ENCODE results near the gene AMIGO3. TPM values are rescaled to one million over a fixed set of nuclear protein-coding genes. Genes with fewer than 3 reads are reported as not detected.

Gene AMIGO3
- total and polyA plus RNA-seq, 7 donors, result 0.46 to 1.2 (median 0.77) TPM; not detected in 3

- WGBS, 2 donors, result 96% methylated on average over 17 of the region's 17 CpGs
- no peak for DNase-seq
- Histone ChIP-seq H3K27ac (no peak overlapping the region), H3K4me1 (peaks cover 0 to 2% (median 0%) of the 10 kb centered on the region in 4 donors), H3K36me3 (peaks cover 0 to 62% (median 24%) of the 10 kb centered on the region in 4 donors), H3K9me3 (no peaks in the 10 kb centered on the region), H3K27me3 (no peaks in the 10 kb centered on the region), H3K4me3 (no peak overlapping the region)
- intact Hi-C loops (cut with DNase I), result no loop called here
- TF ChIP-seq CTCF (IDR thresholded peaks at IDR 0.05), result no peak
- TF ChIP-seq POLR2AphosphoS5 (IDR thresholded peaks at IDR 0.05), result no peak
- no peak for TF ChIP-seq POLR2A (IDR thresholded peaks at IDR 0.05)
- TF ChIP-seq EP300 (IDR thresholded peaks at IDR 0.05), result no peak
These were observed 14.0 kb downstream of the AMIGO3 start for GRCh38 chr3:49705390-49705960.

- WGBS, 2 donors, result 96 to 97% methylated on average over 8 of the region's 8 CpGs
- intact Hi-C loops (cut with DNase I), result loop anchor here (5.0 kb wide), 1 partner anchor 198 kb away; the partner anchor contains the start of gene MST1R
- no peak for DNase-seq
- no peak overlapping the region for H3K4me3 ChIP-seq
- TF ChIP-seq POLR2A (IDR thresholded peaks at IDR 0.05) (no peak), EP300 (IDR thresholded peaks at IDR 0.05) (no peak), POLR2AphosphoS5 (IDR thresholded peaks at IDR 0.05) (no peak), CTCF (IDR thresholded peaks at IDR 0.05) (no peak)
- H3K9me3 ChIP-seq, result no peaks in the 10 kb centered on the region
- H3K27ac ChIP-seq, result no peak overlapping the region
- H3K36me3 ChIP-seq, result peaks cover 0 to 71% (median 29%) of the 10 kb centered on the region in 4 donors
- H3K4me1 ChIP-seq, result peaks cover 0 to 2% (median 0%) of the 10 kb centered on the region in 4 donors
- H3K27me3 ChIP-seq, result no peaks in the 10 kb centered on the region
These were observed 14.9 kb downstream of the AMIGO3 start for GRCh38 chr3:49704629-49705028.

GRCh38 chr3:49703956-49704355 lies 15.5 kb downstream of the AMIGO3 start:
- no peak for DNase-seq
- 93 to 96% methylated on average over 7 of the region's 7 CpGs for WGBS, 2 donors
- Histone ChIP-seq H3K4me3 (no peak overlapping the region), H3K4me1 (peaks cover 0 to 2% (median 0%) of the 10 kb centered on the region in 4 donors), H3K9me3 (no peaks in the 10 kb centered on the region), H3K27me3 (no peaks in the 10 kb centered on the region), H3K27ac (no peak overlapping the region), H3K36me3 (peaks cover 0 to 77% (median 30%) of the 10 kb centered on the region in 4 donors)
- TF ChIP-seq EP300 (IDR thresholded peaks at IDR 0.05) (no peak), POLR2A (IDR thresholded peaks at IDR 0.05) (no peak), POLR2AphosphoS5 (IDR thresholded peaks at IDR 0.05) (no peak), CTCF (IDR thresholded peaks at IDR 0.05) (no peak)
- intact Hi-C loops (cut with DNase I), result loop anchor here (5.0 kb wide), 1 partner anchor 198 kb away; the partner anchor contains the start of gene MST1R

- Histone ChIP-seq H3K4me1 (peaks cover 0 to 2% (median 0%) of the 10 kb centered on the region in 4 donors), H3K4me3 (no peak overlapping the region), H3K27me3 (no peaks in the 10 kb centered on the region), H3K36me3 (peaks cover 0 to 81% (median 30%) of the 10 kb centered on the region in 4 donors), H3K27ac (no peak overlapping the region), H3K9me3 (no peaks in the 10 kb centered on the region)
- DNase-seq, result peak; percentile 80
- TF ChIP-seq POLR2AphosphoS5 (IDR thresholded peaks at IDR 0.05), result no peak
- peak; percentile 30 to 76 (median 72) for TF ChIP-seq CTCF (IDR thresholded peaks at IDR 0.05)
- WGBS, 2 donors, result 47 to 59% methylated on average over 14 of the region's 14 CpGs
- intact Hi-C loops (cut with DNase I), result loop anchor here (5.0 kb wide), 1 partner anchor 199 kb away; the partner anchor contains the start of gene MST1R
These were observed 16.0 kb downstream of the AMIGO3 start for GRCh38 chr3:49703443-49703927.
